ENCODE results near the gene DOCK8.

DNA sequence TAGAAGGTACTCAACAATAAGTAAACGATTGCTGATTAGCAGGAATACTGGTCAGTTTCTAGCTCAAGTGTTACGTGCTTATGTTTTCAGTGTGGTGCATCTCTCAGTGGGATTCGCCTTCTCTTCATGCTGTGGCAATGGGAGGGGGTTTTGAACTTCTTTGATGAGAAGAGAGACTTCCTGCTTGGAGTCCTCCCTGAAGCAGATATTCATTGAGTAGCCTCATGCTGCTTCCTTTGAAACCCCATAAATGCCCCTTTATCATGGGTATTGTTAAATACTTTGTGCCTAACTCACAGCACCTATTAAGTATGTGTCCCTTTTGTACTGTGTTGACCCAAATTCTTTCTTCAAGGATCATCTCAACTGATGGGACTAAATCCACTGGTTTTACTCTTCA is 116.5 kb downstream of the DOCK8 start:
- TF ChIP-seq, protein P1, sequence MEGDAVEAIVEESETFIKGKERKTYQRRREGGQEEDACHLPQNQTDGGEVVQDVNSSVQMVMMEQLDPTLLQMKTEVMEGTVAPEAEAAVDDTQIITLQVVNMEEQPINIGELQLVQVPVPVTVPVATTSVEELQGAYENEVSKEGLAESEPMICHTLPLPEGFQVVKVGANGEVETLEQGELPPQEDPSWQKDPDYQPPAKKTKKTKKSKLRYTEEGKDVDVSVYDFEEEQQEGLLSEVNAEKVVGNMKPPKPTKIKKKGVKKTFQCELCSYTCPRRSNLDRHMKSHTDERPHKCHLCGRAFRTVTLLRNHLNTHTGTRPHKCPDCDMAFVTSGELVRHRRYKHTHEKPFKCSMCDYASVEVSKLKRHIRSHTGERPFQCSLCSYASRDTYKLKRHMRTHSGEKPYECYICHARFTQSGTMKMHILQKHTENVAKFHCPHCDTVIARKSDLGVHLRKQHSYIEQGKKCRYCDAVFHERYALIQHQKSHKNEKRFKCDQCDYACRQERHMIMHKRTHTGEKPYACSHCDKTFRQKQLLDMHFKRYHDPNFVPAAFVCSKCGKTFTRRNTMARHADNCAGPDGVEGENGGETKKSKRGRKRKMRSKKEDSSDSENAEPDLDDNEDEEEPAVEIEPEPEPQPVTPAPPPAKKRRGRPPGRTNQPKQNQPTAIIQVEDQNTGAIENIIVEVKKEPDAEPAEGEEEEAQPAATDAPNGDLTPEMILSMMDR (IDR thresholded peaks at IDR 0.05): no peak
- no peak for TF ChIP-seq POLR2A (IDR thresholded peaks at IDR 0.05)
